GM06990 (cell line): ENCODE data around the gene OSM.

Experiments used
- DNase-seq: peaks from one replicate; pipeline ENCODE4 v3.0.0-alpha.2; 2011; ENCODE audit not compliant: insufficient read length; ENCODE audit errors: extremely low read depth
- H3K27me3 ChIP-seq: replicated peaks from 2 replicates; pipeline ENCODE4 v1.6.0; 2011; ENCODE audit warnings: low read length; ENCODE audit not compliant: control insufficient read depth, insufficient read depth
- H3K36me3 ChIP-seq: 2 replicates; pipeline ENCODE4 v1.5.1; 2011; ENCODE audit warnings: low read length; ENCODE audit not compliant: control insufficient read depth, insufficient read depth
- H3K4me3 ChIP-seq: replicated peaks from 2 replicates; pipeline ENCODE4 v1.5.1; 2011; ENCODE audit warnings: low read depth, mild to moderate bottlenecking, control low read depth, low read length
- CTCF ChIP-seq: IDR thresholded peaks from 2 replicates; pipeline ENCODE4 v1.5.1; 2011; ENCODE audit warnings: low read length, control low read depth, mild to moderate bottlenecking, inconsistent platforms; ENCODE audit not compliant: insufficient read depth, poor library complexity, severe bottlenecking

OSM gene

GRCh38 chr22:30214703-30215407 is 51.8 kb downstream of the OSM start:
- no peak for TF ChIP-seq CTCF

GRCh38 chr22:30212996-30213441 is 53.6 kb downstream of the OSM start:
- no peak for DNase-seq

More at GRCh38 chr22:30214703-30215407, 51.8 kb downstream of the OSM start:
- Histone ChIP-seq H3K36me3 (no peaks in the 10 kb centered on the region), H3K27me3 (no peaks in the 10 kb centered on the region; the same call in none of the 2 replicates), H3K4me3 (no peak overlapping the region)
- no peak for DNase-seq

More at GRCh38 chr22:30212996-30213441, 53.6 kb downstream of the OSM start:
- Histone ChIP-seq H3K4me3 (no peak overlapping the region), H3K36me3 (no peaks in the 10 kb centered on the region), H3K27me3 (no peaks in the 10 kb centered on the region; the same call in none of the 2 replicates)
- no peak for TF ChIP-seq CTCF
